ENCODE data around the gene PRKG1.

PRKG1 gene

DNA sequence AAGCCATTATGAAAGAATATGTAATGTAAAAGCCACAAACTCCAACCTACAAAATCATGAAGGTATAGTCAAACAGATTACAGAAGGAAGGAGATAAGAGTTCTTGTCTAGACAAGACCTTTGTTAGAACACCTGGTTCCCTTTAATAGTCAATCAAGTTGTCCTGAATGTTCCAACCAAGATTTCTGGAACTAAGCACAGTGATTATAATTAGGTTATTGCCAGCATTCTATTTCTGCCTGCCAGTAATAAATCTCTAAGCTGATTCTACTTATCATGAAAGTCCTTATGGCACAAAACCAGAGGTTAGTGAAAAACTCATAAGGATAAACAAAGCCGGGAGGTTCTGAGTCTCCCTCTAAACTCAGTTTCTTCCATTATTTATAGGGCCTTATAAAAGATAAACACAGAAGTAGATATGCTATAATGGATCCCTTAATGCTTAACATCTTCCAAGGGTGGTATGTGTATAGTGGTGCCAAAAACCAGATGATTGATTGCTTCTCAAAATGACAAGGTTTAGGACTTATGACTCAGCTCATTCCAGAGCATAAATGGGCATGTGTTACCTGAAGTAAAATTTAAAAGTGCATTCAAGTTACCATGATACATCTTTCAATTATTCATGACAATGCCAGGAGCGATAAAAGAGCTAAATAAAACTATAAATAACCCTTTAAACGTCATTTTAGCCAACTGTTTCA is 387.9 kb downstream of the PRKG1 start:
- no peak for DNase-seq

DNA sequence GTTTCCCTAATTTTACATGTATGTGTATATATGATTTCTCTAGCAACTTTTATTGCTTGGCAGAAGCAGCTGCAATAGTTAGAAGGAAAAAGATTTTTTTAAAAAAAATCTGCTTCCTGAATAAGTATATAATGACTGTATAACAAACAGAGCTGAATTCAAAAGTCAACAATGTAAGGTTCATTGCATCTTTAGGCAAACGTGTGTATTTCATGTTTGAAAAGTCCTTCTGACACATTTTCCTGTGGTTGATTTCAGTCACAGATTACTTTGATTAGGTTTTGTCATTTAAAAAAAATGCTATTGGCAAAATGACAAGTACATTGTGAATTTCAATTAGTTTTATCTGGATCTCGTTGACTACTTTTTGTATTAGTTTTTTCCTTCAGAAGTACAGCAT is 394.1 kb downstream of the PRKG1 start:
- DNase-seq = no peak

DNA sequence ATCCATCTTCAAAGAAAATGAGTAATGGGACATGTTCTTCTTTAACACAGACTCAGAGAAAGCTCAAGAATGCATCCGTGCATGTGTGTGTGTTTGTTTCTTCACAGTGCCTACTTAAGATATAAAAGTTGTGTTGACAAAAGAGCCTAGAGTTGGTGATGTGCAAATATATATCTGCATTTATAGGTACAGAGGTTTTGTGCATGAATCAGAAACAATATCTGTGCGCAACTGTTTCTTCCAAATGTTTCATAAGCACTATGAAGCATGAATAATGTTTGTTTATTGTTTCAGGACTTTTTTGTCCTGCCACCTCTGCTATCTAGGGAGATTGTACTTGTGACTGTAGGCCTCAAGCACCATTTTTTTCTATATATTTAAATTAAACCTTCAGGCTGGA is 395.4 kb downstream of the PRKG1 start:
- no peak for DNase-seq

DNA sequence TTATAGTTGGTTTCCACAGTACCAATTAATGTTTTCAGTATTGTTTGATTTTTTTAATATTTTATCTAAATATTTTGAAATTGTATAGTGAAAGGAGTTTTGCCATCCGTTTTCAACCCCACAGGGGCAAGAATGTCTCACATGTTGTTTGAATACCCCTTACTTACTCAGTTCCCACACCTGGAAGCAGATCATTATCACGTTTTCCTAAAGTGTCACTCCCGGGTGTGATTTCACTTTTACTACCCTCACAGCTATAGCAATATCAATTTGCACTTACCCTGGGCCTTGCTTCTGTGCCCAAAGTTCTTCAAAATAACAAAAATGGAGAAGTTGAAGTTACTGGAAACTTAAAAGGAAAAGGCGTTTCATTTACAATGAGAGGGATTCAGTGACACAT is 397.0 kb downstream of the PRKG1 start:
- DNase-seq = no peak

DNA sequence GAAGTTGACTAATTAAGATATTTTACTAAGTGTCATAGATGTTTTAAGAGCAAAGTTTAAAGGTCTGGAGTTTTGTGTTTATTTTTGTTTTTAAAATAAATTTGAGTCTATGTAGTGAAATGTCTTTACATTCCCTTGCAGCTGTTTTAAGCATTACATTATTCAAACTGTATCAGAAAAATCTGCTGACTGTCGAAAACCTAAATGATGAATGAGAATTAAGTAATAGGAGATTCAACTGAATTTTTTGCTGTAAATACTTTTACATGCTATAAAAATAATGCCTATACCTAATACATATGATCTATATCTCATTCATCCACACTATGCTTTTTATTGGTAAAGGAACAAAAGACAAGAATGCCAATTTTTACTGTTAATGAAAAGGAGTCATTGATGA is 397.9 kb downstream of the PRKG1 start:
- no peak for DNase-seq

DNA sequence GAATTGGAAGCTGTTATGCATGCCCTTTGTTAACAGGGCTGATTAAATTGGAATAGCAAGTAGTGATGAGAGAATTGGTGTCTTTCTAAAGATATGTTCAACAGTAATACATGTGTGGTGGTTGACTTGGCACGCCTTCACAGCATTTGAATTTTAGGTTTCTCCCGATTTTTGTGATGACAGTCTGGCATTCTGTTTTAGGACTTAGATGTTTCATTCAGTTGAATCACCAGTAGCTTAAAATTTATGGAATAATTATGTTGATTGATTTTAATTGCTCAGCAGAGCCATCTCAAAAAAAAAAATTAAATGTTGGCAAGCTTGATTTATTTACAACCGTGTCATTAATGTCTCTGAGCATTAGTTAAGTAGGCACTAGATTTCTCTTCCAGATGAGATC is 405.4 kb downstream of the PRKG1 start:
- no peak for DNase-seq

DNA sequence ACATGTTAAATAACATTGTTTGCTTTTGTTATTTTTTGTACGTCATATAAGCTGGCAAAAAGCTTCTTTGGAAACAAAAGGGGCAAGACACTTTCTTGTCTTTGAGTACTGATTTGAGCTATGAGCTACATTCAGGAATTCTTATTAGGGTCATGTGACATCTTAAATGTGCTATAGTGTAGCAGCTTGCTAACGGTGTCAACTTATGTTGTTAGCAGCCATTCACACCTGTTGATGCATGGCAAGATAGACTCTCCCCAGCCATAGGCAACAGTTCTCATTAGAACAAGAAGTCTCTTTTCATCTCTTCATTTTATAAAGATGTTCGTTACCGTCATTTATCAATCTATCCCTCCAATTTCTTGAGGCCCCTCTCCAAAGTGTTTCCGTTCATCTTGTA is 411.4 kb downstream of the PRKG1 start:
- no peak for DNase-seq

DNA sequence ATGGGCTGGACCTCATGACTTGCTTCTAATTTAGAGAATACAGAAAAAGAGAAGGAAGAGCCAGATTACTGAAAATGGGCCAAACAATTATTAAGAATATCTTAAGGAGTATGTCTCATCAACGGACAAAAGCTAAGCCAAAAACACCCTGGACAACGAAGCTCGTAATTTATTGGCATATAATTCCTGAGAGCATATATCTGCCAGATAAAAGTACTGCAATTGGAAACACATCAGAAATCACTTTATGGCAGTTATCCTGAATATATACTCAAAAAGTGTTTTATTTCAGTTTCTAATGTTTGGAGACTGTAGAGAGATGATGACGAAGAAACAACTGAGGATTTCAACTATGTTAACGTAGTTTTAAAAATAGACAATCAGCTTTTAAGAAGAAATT is 413.3 kb downstream of the PRKG1 start:
- no peak for DNase-seq

DNA sequence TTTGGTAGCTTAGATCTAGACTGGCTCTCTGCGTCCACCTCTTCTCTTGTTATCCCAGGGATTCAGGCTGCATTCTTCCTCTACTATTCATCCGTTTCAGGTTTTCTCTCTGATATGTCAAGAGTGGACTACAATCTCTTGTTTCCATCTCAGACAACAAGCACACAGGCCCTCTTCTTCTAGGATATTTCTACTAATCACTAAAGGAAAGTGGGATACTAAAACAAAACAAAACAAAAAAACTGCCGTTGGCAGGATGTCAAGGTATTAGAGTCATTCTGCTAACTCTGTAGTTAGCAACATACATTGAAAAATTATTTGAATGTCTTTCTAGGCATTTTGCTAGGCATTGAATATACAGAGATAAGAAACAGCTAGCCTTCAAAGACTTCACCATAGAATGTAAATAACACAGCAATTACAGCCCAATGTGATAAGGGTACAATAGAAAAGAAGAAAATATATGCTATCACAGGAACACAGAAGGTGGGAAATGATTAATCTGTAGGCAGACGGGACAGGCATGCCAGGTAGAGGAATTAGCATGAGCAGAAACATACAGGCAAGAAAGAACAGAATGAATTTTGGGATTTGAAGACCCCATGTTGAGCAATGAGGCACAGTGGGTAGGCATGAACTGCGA is 414.6 kb downstream of the PRKG1 start:
- no peak for DNase-seq

DNA sequence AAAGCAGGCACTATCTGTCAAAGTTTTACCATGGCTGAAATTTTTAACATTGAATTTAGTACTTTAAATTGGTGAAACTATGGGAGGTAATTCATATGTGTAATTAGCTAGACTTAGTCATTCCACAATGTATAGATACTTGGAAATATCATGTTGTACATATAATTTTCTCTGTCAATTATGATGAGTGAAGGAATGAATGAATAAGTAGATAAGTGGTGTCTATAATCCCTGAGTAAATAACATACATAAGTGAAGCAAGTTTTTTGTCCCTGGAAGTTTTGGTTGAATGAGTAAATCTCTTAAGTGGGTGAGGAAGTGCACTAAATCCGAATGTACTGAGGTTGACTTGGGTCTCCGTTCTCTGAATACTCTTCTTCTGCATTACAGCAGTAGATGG is 424.1 kb downstream of the PRKG1 start:
- DNase-seq = no peak

DNA sequence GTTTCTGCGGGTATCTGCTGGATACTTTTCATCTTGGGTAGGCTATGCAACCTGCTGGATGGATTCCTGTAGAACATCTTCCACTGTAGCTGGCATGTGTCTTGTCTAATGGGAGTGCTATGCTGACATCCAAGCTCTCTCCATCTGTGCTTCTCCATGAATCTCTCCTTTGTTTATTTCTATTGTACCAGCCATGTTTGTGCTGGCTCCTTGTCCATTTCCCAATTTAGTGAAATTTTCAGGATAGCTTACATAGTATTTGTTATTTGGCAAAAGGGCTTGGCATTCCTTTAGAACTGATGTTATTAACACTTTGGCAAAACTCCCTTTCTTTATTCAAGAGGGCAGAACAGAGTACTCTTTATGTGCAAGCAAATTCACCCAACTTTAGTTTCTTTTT is 427.1 kb downstream of the PRKG1 start:
- DNase-seq = no peak

DNA sequence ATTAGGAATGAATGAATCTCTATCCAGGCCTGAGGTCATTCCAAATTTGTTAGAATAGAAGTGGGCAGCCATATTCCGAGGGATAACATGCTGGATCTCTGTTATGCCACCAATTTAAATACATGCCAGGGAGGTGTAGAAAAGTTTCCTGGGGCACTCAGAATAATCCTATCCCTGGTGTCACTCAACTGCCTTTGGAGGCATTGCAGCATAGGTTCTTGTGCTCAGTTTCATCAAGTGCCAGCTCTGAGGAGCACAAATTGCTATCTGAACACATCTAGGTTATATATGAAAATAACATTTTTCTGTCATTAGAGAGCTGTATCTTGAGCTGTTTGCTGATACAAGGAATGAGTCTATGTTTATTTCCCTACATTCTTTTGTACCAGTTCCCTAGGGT is 427.8 kb downstream of the PRKG1 start:
- no peak for DNase-seq

DNA sequence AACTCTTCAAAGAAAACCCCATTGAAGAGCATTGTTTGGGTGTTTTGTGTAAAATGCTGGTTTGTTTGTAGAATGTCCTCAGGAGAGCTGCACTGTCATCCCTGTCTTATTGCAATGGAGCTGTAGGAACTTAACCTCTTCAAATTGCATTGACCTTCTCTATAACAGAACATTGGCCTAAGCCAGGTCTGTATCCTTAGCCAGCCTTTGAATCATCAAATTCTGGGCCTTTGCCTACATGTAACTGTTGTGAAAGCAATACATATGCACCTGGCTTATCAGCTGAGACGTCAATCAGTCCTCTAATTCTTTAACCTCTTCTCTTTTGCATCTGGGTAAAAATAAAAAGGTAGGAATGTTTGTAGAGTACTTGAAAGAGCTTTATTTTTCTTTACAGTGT is 429.1 kb downstream of the PRKG1 start:
- DNase-seq = no peak

DNA sequence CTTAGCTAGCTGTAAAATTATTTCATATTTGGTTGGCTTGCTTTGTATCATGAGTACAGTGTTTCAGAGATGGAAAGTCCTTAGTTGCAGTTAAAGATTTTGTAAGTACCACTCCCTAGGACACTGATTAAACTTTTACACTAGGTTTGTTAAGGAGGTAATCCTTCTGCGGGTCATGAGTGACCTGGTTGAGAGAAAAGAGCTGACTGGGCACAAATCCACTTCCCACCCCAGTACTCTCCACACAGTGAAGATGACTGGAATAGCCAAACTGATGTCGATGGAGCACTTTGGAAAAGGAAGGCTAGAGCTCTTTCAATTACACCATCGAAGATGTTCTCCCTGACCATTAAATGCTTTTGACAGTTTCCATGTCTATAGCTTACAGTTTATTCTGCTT is 433.2 kb downstream of the PRKG1 start:
- DNase-seq = no peak

DNA sequence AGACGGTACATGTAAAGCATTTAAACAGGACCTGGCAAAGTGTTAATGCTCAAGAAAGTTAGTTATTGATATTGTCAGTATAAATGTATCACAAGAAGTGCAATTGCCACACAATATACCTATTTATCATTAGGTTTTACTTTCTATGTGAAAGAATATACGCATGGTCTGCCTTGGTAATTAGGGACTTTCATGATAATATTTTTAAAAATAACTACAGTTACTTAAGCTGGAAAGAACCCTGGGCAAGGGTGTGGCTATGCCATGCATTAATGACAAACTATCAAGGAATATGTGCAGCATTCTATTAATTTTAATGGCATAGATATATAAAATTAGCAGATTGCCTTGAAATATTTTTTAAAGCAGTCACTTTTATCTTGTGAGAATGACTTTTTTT is 433.9 kb downstream of the PRKG1 start:
- DNase-seq = no peak

DNA sequence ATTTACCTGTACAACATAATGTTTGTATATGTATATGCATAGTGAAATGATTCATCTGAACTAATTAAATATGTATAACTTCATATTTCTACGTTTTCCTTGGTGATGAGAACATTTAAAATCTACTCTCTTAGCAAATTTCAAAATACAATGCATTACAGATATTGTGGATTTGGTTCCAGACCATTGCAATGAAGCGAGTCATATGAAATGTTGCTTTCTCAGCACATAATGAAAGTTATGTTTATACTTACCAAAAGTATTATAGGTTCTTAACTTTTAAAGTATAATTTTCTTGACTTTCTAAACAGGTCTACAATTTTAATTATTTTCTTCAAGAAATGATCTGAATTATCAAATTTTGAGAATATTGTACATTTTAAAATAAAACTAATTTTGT is 435.9 kb downstream of the PRKG1 start:
- DNase-seq = no peak

DNA sequence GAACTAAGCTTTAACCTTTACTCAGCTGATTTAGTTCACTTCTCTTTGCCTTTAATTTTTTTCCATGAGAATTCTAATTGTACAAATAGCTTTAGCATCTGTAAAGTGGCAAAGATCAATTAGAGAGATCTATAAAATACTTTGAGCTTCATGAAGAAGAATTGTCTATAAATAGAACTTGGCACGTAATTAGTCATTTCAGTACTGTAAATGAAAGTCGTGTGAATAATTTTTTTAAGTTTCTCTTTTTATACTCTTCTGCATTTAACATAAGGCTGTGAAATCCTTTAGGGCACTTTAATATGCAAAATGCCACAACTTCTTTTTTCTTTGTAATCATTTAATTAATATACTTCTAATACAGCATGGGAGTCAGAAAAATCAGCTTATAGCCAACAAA is 447.3 kb downstream of the PRKG1 start:
- DNase-seq = no peak

DNA sequence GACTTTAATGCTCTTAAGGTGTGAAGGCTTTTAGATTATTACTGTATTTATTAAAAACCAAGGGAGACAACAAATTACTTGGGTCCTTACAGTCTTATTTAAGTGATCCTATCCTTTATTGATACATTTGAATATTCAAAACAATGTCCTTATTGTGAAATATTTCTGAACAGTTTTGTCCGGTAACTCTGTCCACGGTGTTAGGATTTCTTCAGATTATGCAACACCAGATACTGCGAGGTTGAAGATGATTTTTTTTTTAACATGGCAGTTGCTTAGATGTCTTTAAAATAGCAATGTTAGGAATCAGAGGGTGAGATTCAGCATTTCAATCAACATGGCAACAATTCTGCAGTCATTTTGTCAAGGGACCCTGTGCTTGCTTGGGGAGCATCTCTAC is 448.6 kb downstream of the PRKG1 start:
- DNase-seq = no peak

DNA sequence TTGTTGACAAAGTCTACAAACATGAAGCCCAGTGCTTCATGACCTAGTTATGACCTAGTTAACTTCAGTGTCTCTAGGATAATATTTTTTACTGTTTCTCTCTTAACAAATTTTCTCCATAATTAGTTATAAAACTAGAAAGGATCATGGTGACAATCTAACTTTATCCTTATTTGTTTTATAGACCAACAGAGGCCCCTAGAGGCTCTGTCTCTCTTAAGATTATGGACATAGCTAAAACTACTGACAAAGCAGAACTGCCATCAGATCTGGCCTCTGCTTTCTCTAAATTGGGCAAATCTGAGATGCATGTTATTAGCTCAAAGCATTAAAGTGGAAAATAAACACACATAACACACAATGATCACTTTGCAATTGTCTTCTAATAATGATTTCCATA is 449.2 kb downstream of the PRKG1 start:
- no peak for DNase-seq

DNA sequence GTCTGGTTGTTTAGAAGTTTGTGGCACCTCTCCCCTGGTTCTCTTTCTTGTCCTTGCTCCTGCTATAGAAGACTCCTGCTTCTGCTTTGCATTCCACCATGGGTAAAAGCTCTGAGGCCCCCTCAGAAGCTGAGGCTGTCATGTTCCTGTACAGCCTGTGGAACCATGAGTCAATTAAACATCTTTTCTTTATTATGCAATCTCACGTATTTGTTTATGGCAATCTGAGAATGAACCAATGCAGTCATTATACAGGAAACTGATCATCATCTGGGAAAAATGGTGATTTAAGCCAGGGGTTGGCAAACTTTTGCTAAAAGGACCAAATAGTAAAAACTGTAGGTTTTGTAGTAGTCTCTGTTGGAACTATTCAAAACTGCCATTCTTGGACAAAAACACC is 449.8 kb downstream of the PRKG1 start:
- no peak for DNase-seq

DNA sequence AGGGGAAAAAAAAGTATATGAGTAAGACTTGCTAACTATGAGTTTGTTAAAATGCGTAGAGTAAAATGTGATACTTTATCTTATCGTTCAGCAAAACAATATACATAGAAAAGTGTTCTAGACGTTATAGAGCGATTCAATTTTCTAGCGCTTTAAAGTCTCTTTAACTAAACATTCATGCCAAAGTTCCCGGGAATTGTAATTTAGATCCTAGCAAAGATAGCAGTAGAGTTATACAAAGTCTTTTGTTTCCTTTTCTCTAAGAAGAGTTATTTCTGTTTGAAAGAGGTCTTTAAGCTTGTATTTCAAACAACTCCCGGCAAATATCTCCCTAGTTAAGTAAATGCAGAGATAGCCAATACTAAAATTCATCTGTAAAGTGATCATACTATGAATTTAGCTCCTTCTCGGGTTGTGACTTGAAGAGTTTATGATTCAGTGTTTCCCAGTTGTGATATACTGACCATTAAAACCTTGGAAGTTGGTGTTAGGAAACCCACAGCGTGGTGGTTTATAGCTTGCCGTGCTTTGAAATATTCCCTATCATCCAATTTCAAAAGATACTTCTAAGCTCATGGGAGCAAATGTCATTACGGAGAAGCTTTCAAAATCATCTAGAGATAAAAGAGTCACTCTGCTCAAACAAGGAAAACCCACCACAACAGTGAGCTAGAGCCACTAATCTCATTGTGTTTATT is 453.4 kb downstream of the PRKG1 start:
- DNase-seq = no peak

DNA sequence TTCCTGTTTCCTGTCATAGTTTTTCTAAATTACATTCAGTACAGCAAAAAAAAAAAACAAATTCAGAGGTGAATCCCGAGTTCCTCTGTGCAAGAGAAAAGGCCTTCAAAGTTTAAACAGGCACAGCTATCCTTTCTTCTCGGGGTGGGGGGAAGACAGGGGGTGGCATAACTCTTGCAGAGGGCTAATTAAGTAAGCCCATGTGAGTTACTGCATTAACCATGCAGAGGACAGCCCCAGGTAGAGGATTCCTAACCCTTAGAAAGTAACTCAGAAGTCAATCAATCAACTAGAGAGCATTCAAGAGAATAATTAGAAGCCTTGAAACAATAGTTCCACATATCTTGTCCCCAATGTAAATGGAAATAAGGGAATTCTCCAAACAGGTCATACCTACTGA is 454.2 kb downstream of the PRKG1 start:
- DNase-seq = no peak

DNA sequence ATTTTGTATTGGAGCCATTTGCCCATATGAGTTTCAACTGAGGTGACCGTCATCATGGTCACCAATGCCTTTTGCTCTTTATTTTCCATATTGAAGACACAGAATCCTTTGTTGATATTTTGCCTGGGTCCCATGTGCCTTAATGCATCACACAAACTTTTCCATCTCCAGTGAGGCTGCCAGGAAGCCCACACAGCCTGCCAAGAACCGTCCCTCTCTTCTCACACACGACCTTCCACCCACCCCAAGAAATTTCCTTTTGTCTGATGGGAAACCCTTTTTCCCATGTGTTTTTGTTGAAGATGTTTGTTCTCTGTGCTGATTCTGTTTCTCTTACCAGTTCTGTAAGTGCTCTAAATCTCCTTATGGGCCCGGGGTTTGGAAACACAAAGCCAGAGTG is 456.3 kb downstream of the PRKG1 start:
- DNase-seq = no peak

DNA sequence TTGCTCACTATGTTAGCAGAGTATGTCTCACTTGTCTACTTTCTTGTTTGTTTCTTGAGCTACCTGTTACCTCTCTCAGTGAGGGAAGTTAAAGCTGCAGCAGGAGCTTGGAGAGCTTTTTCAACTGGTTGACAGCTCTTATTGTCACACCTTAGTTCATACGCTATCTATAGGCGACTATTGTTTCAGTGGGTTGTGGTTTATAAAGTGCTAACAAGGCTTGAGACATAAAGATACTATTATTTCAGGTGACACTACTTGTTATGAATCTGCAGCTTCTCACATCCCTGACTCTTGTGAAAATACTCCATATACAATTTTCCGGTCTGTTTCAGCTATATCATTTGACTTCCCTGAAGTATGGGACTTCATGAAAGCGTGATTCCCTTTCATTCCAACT is 457.8 kb downstream of the PRKG1 start:
- DNase-seq = no peak

DNA sequence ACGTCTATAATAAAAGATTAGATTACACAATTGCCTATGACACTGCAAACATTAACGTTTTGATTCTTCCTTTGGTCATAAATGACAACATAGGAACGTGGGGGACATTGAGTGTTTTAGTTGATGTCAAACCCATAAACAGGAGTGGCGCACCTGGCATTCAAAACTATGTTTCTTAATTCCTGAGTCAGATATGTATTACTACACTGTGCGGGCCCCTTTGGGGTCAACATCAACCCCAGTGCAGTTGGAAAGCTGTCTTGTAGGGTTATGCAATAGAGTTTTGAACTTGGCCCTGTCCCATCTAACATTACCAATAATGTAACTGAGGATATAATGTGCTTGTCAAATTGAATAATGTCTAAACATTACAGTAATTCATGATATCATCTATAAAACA is 468.6 kb downstream of the PRKG1 start:
- DNase-seq = no peak

Data from T1000 (cell line).